Subcutaneous adipose tissue (tissue), 4 donors: ENCODE results near the gene R3HCC1L. TPM values are rescaled to one million over a fixed set of nuclear protein-coding genes. Genes with fewer than 3 reads are reported as not detected.

Experiments used
- CTCF ChIP-seq: fragments of 450-650 bp; IDR thresholded peaks from one replicate; pipeline ENCODE4 v1.5.1; 2016; ENCODE audit warnings: low read depth, mild to moderate bottlenecking, control low read depth, antibody characterized with exemption, moderate library complexity
- total RNA-seq, 4 donors: library from RNA; depleted of rRNA; stranded (reverse); fragments of >200 nt; gene quantifications; one replicate each; pipeline ENCODE4 v1.1.0, GENCODE V29; 2016

R3HCC1L gene
- total RNA-seq, 4 donors from 2014 or later, result 15.2 to 21.1 (median 20.3) TPM

GRCh38 chr10:98259606-98260315 lies 125.3 kb downstream of the R3HCC1L start:
- TF ChIP-seq CTCF, result no peak

GRCh38 chr10:98260350-98260749 lies 125.9 kb downstream of the R3HCC1L start:
- no peak for TF ChIP-seq CTCF

- no peak for TF ChIP-seq CTCF
These were observed 126.3 kb downstream of the R3HCC1L start for GRCh38 chr10:98260752-98261151.

- no peak for TF ChIP-seq CTCF
These were observed 127.2 kb downstream of the R3HCC1L start for GRCh38 chr10:98261436-98262277.

- TF ChIP-seq CTCF, result no peak
These were observed 128.1 kb downstream of the R3HCC1L start for GRCh38 chr10:98262571-98262970.

- TF ChIP-seq CTCF, result no peak
These were observed 128.6 kb downstream of the R3HCC1L start for GRCh38 chr10:98263088-98263487.

- TF ChIP-seq CTCF, result no peak
These were observed 130.1 kb downstream of the R3HCC1L start for GRCh38 chr10:98264378-98265065.
